Lung (tissue), 12 donors: ENCODE measurements around the gene PGBD4. TPM values are rescaled to one million over a fixed set of nuclear protein-coding genes. Genes with fewer than 3 reads are reported as not detected.

ENCODE experiments used
- ATAC-seq: fragments of 200-7000 bp; cut with Tn5 transposase; one replicate; pipeline ENCODE4 v1.9.1; 2020; ENCODE audit warnings: moderate number of reproducible peaks; ENCODE audit not compliant: insufficient read depth, low FRiP score
- DNase-seq, 3 donors: peaks; one replicate each; pipeline ENCODE4 v3.0.0-alpha.2; 2013 to 2017
- H3K27ac ChIP-seq, 2 donors: one replicate each; pipeline ENCODE4 v1.5.1; 2013; ENCODE audit warnings: mild to moderate bottlenecking in 2 of 2, moderate library complexity in 2 of 2, control low read depth in 1 of 2, inconsistent platforms in 1 of 2, low read depth in 1 of 2, low read length in 1 of 2
- H3K27me3 ChIP-seq, 3 donors: one replicate each; pipeline ENCODE4 v1.5.1; 2013; ENCODE audit warnings: low read length in 2 of 3; ENCODE audit not compliant: control insufficient read depth in 3 of 3, insufficient read depth in 3 of 3
- H3K36me3 ChIP-seq, 4 donors: one replicate each; pipeline ENCODE4 v1.5.1; 2013; ENCODE audit warnings: low read length in 4 of 4, mild to moderate bottlenecking in 1 of 4, moderate library complexity in 1 of 4; ENCODE audit not compliant: control insufficient read depth in 4 of 4, insufficient read depth in 4 of 4
- H3K4me1 ChIP-seq, 5 donors: one replicate each; pipeline ENCODE4 v1.5.1; 2013; ENCODE audit warnings: low read length in 5 of 5, mild to moderate bottlenecking in 2 of 5, moderate library complexity in 1 of 5; ENCODE audit not compliant: control insufficient read depth in 5 of 5, insufficient read depth in 5 of 5
- H3K4me3 ChIP-seq: one replicate; pipeline ENCODE4 v1.5.1; 2013; ENCODE audit warnings: mild to moderate bottlenecking, control low read depth, moderate library complexity
- H3K9ac ChIP-seq, 2 donors: one replicate each; pipeline ENCODE4 v1.5.1; 2013; ENCODE audit warnings: low read length in 2 of 2, control low read depth in 1 of 2; ENCODE audit not compliant: insufficient read depth in 1 of 2
- H3K9me3 ChIP-seq, 4 donors: one replicate each; pipeline ENCODE4 v1.5.1; 2013; ENCODE audit warnings: low read length in 3 of 4, mild to moderate bottlenecking in 1 of 4, moderate library complexity in 1 of 4; ENCODE audit not compliant: control insufficient read depth in 4 of 4, insufficient read depth in 3 of 4
- WGBS, 2 donors: extraction: QIAGEN DNeasy Blood & Tissue Kit; methylation state at CpG; one replicate each; pipeline ENCODE4 v1.1.7; 2013; 5-methylcytosine and 5-hydroxymethylcytosine counted together
- polyA plus RNA-seq, 2 donors: library from polyadenylated mRNA; stranded (reverse); fragments of 200-250 nt; gene quantifications; one replicate each; pipeline ENCODE4 v1.2.1, GENCODE V29; 2013
- total RNA-seq, 2 donors: library from RNA; depleted of rRNA in 1 of 2; stranded (reverse); fragments of >200 nt in 1 of 2; gene quantifications; one replicate each; pipeline ENCODE4 v1.2.1, GENCODE V29; 2014 to 2021
- TF ChIP-seq, protein P1 (sequence below): IDR thresholded peaks from 2 replicates; pipeline ENCODE4 v1.5.1; 2012; ENCODE audit warnings: mild to moderate bottlenecking; ENCODE audit errors: control extremely low read depth, extremely low read depth
- donor health status: control.
- donor health status: control.
- donor health status: Bipolar disorder and iron deficiency.
- donor health status: healthy.
- donor health status: DM: yes; HTN: yes; CAD: no.

The PGBD4 gene
- total and polyA plus RNA-seq, 4 donors: 0.63 to 1.8 (median 1.2) TPM

DNA sequence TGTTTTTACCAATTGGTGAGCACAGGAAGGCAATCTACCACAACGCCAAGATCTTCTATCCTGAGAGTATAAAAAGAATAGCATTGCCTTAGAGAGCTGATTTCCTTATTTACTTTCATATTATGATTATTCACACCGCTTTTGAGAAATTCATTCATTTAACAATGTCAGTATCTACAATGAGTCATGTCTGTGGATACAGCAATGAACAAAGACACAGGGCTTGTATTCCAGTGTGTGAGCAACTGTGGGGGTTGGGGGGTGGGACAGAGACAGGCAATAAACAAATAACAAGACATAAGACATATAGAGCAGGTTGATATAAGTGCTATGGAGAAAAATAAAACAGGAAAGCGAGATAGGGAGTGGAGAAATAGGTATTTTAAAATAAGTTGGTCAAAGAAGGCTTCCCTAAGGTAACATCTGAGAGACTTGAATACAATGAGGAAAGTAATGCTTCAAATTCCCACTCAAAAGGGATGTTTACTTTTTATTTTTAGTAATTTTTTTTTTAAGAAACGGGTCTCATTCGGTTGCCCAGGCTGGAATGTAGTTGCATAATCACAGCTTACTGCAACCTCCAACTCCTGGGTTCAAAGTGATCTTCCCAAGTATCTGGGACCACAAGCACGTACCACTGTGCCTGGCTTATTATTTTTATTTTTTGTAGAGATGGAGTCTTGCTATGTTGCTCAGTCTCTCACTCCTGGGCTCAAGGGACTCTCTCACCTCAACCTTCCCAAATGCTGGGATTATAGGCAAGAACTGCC, 45.7 kb downstream of the PGBD4 start:
- DNase-seq: peak in 1 of 3 donors; percentile 10
- H3K27me3 ChIP-seq: no peaks in the 10 kb centered on the region
- H3K36me3 ChIP-seq: peaks cover 18 to 24% (median 23%) of the 10 kb centered on the region in 4 donors
- H3K9ac ChIP-seq: no peak overlapping the region
- H3K27ac ChIP-seq: no peak overlapping the region
- WGBS, 2 donors: 58 to 65% methylated on average over 6 of the region's 6 CpGs
- no peaks in the 10 kb centered on the region for H3K4me1 ChIP-seq
- TF ChIP-seq, protein P1, sequence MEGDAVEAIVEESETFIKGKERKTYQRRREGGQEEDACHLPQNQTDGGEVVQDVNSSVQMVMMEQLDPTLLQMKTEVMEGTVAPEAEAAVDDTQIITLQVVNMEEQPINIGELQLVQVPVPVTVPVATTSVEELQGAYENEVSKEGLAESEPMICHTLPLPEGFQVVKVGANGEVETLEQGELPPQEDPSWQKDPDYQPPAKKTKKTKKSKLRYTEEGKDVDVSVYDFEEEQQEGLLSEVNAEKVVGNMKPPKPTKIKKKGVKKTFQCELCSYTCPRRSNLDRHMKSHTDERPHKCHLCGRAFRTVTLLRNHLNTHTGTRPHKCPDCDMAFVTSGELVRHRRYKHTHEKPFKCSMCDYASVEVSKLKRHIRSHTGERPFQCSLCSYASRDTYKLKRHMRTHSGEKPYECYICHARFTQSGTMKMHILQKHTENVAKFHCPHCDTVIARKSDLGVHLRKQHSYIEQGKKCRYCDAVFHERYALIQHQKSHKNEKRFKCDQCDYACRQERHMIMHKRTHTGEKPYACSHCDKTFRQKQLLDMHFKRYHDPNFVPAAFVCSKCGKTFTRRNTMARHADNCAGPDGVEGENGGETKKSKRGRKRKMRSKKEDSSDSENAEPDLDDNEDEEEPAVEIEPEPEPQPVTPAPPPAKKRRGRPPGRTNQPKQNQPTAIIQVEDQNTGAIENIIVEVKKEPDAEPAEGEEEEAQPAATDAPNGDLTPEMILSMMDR: no peak
- H3K9me3 ChIP-seq: no peaks in the 10 kb centered on the region
- H3K4me3 ChIP-seq: no peak overlapping the region
- no peak for ATAC-seq

- no peak for ATAC-seq
- H3K9ac ChIP-seq: no peak overlapping the region
- peaks cover 0 to 9% (median 4%) of the 10 kb centered on the region in 4 donors for H3K9me3 ChIP-seq
- no peak overlapping the region for H3K4me3 ChIP-seq
- H3K36me3 ChIP-seq: peaks cover 24 to 36% (median 30%) of the 10 kb centered on the region in 4 donors
- H3K27ac ChIP-seq: no peak overlapping the region
- no peaks in the 10 kb centered on the region for H3K4me1 ChIP-seq
- TF ChIP-seq, protein P1: no peak
- WGBS, 2 donors: 89 to 97% methylated on average over 7 of the region's 7 CpGs
- no peak for DNase-seq
- no peaks in the 10 kb centered on the region for H3K27me3 ChIP-seq
Measured at GRCh38 chr15:34154725-34155204, 52.9 kb downstream of the PGBD4 start.

- TF ChIP-seq, protein P1: no peak
- no peak overlapping the region for H3K9ac ChIP-seq
- WGBS, 2 donors: 91 to 98% methylated on average over 7 of the region's 7 CpGs
- peaks cover 0 to 10% (median 5%) of the 10 kb centered on the region in 4 donors for H3K9me3 ChIP-seq
- no peak overlapping the region for H3K4me3 ChIP-seq
- H3K4me1 ChIP-seq: no peaks in the 10 kb centered on the region
- ATAC-seq: no peak
- no peak overlapping the region for H3K27ac ChIP-seq
- H3K36me3 ChIP-seq: peaks cover 18 to 34% (median 28%) of the 10 kb centered on the region in 4 donors
- no peak for DNase-seq
- H3K27me3 ChIP-seq: no peaks in the 10 kb centered on the region
Measured at GRCh38 chr15:34155859-34156258, 54.0 kb downstream of the PGBD4 start.

Other genes starting within 250 kb of the PGBD4 start
- gene CHRM5, start 133.6 kb upstream of the PGBD4 start, total RNA-seq: under 1 TPM in 1 of 2 donors, not detected in 1; 0.23 TPM
- gene CHRM5, start 133.6 kb upstream of the PGBD4 start, polyA plus RNA-seq: under 1 TPM in 1 of 2 donors, not detected in 1; 0.01 TPM
- 1 to 10 TPM; 7.5 to 9.3 TPM for gene AVEN, start 62.9 kb upstream of the PGBD4 start, total RNA-seq
- 1 to 10 TPM; 8.5 to 9.3 TPM for gene AVEN, start 62.9 kb upstream of the PGBD4 start, polyA plus RNA-seq
- gene EMC7, start 221 bp upstream of the PGBD4 start, total RNA-seq: 10 to 100 TPM; 31.7 to 67.5 TPM
- 100 to 1,000 TPM in 1 of 2 donors, 10 to 100 TPM in 1; 95.5 to 116 TPM for gene EMC7, start 221 bp upstream of the PGBD4 start, polyA plus RNA-seq
- 100 to 1,000 TPM in 1 of 2 donors, 10 to 100 TPM in 1; 40.3 to 112 TPM for gene KATNBL1, start 108.0 kb downstream of the PGBD4 start, total RNA-seq
- gene KATNBL1, start 108.0 kb downstream of the PGBD4 start, polyA plus RNA-seq: 10 to 100 TPM; 25.7 to 33.6 TPM
- gene EMC4, start 122.9 kb downstream of the PGBD4 start, total RNA-seq: 100 to 1,000 TPM; 105 to 117 TPM
- 100 to 1,000 TPM; 123 to 183 TPM for gene EMC4, start 122.9 kb downstream of the PGBD4 start, polyA plus RNA-seq
- 10 to 100 TPM; 32.5 to 58.4 TPM for gene SLC12A6, start 235.7 kb downstream of the PGBD4 start, total RNA-seq
- gene SLC12A6, start 235.7 kb downstream of the PGBD4 start, polyA plus RNA-seq: 10 to 100 TPM in 1 of 2 donors, 1 to 10 TPM in 1; 7.6 to 22.9 TPM
- 100 to 1,000 TPM; 103 to 136 TPM for gene NOP10, start 241.1 kb downstream of the PGBD4 start, total RNA-seq
- gene NOP10, start 241.1 kb downstream of the PGBD4 start, polyA plus RNA-seq: 100 to 1,000 TPM; 329 to 509 TPM
- gene NUTM1, start 241.2 kb downstream of the PGBD4 start, total RNA-seq: not detected
- gene NUTM1, start 241.2 kb downstream of the PGBD4 start, polyA plus RNA-seq: under 1 TPM in 1 of 2 donors, not detected in 1; 0.02 TPM